GM21423 (cell line): ENCODE measurements around the gene TFAP2B.

Source experiments
- ATAC-seq: cut with Tn5 transposase; IDR thresholded peaks from one replicate; pipeline ENCODE4 v1.9.1; 2021; ENCODE audit warnings: mild to moderate bottlenecking, moderate library complexity; ENCODE audit not compliant: unreplicated experiment

TFAP2B gene

DNA sequence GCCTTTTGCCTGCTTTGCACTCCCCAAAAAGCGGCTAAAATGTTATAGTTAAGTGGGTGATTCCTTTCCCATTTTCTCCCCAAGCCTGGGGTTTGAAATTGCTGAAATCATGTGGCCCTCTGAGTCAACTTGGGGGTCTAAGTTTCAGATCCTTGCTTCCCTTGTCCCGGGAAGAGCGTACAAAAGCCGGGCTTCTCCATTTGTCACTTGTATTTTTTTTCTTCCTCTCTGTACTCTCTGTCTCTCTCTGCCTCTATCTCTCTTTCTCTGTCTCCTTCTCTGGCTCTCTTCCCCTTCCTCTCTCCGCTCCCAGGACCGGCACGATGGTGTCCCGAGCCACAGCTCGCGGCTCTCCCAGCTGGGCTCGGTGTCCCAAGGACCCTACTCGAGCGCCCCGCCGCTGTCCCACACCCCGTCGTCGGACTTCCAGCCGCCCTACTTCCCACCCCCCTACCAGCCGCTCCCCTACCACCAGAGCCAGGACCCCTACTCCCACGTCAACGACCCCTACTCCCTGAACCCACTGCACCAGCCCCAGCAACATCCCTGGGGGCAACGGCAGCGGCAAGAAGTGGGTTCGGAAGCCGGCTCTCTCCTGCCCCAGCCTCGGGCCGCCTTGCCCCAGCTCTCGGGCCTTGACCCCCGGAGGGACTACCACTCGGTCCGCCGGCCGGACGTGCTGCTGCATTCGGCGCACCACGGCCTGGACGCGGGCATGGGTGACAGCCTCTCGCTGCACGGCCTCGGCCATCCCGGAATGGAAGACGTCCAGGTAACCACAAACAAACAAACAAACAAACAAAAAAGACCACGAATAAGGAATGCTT, 4.6 kb downstream of the TFAP2B start:
- ATAC-seq, result no peak

DNA sequence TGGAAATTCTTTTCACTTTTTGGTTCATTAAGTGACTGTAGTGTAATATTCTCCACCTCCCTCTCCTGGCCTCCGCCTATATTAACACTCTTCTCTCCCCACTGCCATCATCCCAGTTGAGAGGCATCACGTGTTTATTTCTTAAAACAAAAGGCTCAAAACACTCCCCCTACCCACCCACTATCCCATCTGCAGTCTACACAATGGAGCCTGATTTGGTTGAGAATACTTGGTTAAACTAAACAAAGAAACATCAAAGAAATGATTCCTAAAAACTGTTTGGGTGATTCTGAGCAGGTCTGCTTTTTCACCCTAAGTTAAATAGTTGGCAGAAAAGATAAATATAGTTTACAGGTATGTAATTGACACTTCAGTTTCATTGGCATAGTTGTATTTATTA, 5.9 kb downstream of the TFAP2B start:
- no peak for ATAC-seq

DNA sequence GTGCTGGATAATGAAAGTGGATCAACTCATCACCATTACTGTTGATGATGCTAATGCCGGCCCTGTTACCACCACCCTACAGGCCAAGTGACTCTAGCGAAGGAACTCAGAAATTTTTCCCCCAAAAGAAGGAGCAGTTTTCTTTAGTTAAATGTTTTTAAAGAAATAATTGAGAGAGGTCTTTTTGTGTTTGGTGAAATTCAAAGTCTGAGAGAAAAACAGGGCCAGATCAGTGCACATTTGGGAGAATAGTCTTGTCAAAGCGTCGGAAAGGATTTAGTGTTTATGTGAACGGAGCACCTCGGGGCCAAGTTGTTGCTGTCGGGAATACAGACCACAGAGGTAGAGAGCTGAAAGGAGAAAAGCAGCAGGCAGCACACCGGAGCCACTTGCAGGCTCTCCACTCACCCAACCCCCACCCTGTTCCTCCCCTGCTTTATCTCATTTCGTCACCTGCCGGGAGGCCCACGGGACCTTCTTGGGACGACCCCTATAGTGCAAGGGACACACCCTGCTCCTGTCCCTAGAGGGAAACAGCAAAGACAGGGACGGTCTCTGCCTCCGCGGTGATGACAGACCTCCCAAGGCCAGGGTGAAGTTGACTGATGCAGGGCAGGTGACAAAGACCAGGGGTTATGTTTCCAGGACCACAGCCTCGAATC, 6.8 kb downstream of the TFAP2B start:
- ATAC-seq, result no peak

DNA sequence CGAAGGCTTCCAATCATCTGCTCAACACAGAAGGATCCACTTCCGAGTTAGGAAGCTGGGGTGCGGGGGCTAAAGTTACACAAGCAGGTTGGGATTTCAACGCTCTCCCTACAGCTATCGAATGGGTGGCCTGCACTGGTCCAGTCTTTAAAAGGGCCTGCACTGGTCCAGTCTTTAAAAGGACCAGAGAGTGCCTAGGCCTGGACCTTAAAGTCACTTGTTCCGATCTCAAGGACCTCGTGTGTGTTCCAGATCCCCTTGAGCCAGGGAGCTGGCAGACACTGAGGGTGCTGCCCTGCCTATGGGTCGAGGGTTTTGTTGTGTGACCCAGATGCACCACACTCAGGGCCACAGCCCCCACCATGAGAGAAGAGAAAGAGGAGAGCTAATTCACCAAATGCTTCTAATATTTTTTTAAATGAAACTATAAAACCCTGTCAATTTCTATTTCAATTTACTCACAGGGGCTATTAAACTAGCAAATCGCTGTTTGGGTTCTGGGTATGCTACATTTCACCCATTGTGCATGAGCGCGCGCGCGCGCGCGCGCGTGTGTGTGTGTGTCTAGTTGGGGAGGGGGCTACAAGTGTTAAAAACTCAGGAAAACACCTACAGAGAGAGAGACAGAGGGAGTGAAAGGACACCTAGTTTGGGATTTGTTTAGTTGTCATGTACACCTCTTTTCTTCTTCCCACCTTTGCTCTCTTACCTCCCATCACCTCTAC, 7.5 kb downstream of the TFAP2B start:
- no peak for ATAC-seq

DNA sequence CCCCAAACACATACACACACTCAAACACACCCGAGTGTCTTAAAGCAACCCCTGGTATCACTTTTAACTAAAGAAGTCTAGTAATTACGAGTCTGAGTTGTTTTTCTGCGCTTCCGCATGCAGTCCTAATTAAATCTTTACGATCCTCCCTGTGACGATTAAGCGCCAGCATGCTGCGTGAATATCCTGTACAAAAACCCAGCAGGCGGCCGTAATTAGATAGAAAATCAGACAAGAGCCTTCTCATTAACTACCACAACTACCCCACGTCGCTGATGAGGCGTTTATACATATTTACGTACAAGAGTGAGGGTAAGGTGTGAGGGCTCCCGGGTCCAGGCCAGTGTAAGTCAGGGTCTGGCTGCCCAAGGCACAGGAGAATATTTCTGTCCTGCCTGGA, 8.1 kb downstream of the TFAP2B start:
- ATAC-seq, result no peak

DNA sequence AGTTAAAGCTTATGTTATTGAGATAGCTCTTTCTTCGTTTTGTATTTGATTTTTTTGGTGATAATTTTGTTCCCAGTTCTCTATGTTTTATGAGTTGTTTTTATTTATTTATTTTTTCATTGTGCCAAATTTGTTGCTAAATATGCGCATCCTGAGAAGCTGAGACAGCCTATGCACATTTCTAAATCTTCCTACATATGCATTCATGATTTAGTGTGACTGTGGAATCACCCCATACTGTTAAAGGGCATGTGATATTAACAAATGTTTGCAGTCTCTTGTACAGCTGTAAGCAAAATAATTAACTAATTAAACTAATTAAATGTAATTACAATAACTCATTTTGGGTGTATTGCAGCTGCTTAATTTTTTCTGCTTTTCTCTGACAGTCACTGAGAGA, 10.4 kb downstream of the TFAP2B start:
- no peak for ATAC-seq

DNA sequence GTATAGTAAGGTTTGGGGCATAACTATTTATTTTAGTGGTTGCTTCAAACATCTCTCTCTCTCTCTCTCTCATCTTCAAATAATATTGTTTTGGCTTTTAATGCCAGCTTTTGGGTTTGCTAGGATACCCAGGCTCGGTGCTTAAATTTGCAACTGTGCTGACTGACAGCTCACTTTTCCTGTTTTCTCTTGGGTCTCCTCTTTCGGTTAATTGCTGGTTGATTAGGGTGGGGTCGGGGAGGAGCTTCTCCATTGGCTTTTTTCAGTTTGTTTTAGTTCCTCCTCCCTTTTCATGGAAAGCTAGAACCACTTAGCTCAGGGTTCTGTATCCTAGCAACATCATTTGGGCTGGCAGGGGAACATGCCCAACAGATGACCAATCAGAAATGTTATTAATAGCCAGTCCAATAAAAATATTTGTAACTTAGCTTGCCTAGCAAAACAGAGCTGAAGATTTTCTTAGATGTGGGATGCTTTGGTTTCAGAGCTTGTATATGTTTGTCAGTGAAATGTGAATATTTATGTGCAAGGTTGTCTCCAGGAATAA, 11.3 kb downstream of the TFAP2B start:
- no peak for ATAC-seq

DNA sequence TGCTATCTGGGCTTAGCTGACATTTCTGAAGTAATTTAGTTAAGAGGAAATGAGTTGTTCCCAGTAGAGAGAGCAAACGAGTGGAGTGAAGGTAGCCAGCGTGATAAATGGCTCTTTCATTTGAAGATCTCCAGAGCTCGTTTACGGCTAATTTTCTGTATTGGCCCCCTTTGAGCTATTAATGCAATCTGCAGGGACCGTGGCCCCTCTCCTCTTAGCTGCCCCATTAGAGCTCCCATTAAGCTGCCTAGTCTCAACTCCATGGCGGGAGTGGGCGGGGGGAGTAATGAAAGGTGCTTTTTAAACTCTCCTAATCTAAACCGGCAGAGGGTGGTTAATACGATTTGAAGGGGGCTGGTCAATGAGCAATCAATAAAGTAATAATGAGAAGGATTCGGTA, 12.5 kb downstream of the TFAP2B start:
- ATAC-seq, result no peak

DNA sequence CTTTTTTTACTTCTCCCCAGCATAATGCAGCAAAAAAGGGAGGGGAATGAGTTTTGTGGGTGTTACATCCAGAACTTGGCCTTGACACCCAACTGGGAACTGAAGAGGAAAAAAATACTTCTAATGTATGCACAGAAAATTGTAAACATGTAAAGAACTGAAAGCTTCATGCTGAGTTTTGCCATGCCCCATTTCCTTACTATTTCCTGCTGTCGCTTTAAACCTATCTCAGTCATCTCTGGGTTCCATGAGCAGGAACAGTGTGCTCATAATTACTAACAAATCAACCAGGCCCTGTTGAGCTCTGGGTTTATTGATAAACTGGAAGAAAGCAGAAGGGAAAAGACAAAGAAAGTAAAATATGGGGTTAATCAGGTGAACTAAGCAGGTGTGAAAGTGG, 14.2 kb downstream of the TFAP2B start:
- ATAC-seq, result no peak

DNA sequence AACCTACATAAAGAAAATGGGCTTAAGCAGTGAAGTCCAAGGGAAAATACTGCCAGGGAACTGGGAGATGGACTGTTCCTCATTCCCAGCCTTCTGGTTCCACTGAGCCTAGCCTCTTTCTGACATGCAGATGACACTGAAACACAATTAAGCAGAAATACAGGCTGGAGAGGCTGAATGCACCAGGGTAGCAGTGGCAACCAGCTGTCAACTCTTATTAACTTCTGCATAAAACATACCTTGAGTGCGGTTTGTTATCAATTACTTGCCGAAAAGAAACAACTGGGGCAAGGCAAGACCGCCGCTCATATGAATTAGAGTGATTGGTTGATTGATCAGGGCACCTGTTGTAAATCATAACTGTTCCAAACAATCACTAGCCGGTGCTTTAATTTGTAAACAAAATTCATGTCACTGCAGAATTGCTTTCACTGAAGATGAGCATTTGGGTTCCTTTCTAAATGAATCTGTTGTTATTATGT, 16.3 kb downstream of the TFAP2B start:
- no peak for ATAC-seq

DNA sequence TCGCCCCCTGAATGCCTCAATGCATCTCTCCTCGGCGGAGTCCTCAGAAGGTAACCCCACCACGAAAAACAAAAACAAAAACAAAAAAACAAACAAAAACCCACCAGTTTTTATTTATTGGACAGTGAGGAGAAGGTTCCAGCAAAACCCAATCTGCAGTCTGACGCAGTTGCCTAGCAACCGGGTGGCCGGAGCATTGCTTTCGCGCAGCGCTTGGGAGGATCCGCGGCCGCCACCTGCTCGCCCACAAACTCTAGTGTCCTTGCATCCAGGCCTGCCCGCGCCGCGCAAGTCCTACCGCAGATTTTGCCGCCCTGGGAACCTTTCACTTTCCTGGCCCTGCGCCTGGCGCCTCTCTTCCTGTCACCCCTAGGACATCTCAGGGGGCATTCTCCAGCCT, 17.6 kb downstream of the TFAP2B start:
- no peak for ATAC-seq

DNA sequence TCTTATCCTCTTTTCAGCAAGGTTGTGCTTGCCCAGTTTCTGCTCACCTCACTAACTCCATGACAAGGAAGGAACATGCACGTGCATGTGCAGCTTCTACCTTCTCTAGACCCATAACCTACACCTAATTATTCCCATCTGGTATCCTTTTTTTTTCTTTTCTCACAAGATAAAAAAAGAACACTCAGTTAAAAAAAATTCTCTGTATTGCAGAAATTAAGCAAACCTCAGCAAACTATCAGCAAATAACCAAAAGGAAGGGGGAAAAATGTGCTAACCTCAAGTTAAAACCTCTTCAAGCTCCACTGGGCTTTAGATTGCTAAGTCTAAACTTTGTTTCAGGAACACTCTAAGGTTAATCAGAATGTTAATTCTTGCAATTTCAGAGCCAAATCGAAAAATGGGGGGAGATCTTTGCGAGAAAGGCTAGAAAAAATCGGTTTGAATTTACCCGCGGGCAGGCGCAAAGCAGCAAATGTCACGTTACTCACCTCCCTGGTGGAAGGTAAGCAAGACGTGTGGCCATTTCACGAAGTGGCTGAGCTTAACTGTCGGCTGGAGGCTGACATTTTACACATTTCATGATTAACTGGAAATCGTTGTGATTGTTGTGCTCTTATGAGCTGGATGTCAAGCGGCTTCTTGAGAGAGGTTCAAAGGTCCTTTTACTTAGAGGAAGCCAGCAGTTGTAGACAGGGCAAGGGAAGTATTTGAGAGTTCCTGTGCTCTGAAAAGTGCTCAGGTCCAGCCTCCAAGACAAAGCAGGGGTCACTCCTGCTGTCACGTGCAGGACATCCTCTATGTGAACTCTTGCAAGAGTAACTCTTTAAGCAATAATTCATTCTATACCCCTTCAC, 19.1 kb downstream of the TFAP2B start:
- no peak for ATAC-seq

DNA sequence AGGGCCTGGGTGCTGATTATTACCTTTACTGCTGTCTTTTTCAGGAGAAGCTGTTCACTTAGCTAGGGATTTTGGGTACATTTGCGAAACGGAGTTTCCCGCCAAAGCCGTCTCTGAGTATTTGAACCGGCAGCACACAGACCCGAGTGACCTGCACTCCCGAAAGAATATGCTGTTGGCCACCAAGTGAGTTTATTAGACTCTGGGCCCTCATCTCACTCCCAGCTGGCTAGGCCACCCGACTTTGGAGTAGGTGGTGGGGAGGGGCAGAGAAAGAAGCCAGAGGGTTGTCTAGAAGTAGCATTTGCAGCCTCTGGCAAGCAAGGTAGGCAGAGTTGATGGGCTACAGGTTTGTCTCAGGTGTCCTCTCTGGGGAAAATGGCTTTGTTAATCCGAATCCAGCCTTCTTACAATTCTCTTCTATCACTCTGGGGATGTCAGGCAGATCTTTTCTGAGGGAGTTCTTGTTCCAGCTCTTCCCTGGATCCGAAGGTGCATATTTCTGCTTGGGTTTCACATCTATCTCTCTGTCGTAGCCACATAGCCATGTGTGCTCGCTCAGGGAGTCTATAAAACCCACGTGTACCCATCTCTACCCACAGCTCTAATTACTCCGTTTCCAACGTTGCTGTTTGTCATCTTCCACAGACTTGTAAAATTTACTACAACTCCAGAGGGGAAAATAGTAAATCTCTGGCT, 21.6 kb downstream of the TFAP2B start:
- ATAC-seq, result no peak

DNA sequence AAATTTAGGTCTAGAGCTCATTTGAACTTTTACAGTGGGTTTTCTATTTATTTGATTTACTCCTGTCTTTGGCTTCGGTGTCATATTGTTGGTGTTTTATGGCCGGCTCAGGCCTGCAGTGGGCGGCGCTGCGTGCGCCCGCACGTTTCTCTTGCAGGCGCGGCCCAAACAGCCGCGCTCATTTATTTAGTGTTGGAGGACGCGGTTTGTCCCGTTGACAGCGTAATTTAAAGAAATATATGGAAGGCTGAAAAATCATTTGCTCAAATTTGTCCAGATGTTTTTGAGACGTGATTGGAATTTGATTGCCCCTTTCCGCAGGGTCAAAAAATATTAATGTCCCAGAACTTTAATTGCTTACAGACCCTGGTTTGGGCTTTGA, 22.1 kb downstream of the TFAP2B start:
- ATAC-seq, result no peak

DNA sequence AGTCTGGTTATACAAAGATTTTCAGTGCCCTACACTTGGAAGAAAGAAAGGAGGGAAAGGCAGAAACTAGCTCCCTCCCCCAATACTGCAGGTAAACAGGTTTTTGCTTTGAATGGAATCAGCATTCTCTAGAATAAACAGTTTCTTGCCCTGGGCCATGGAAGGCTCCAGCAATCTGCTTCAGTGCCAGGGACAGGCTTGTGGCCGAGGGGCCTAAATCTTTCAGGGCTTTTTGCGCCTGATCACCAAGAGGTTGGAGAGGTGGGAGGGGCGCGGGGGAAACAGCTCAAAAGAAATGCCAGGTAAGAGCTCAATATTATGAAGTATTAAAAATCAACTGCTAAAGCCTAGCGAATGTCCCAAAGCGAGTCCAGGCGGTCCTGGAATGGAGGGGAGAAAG, 23.8 kb downstream of the TFAP2B start:
- ATAC-seq, result no peak

DNA sequence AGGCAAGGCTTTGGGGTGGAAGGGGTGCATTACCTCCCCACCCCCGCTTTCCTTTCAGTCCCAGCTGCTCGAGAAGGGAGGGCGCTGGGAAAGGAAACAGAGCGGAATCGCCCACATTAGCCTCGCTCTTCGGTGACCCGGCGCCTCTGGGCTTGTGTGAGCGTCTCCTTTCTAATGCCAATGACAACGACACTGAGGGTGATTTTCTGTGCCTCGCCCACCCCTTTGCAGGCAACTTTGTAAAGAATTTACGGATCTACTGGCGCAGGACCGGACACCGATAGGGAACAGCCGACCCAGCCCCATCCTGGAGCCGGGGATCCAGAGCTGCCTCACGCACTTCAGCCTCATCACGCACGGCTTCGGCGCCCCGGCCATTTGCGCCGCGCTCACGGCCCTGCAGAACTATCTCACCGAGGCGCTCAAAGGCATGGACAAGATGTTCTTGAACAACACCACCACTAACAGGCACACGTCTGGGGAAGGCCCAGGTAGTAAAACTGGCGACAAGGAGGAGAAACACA, 24.3 kb downstream of the TFAP2B start:
- ATAC-seq, result no peak

DNA sequence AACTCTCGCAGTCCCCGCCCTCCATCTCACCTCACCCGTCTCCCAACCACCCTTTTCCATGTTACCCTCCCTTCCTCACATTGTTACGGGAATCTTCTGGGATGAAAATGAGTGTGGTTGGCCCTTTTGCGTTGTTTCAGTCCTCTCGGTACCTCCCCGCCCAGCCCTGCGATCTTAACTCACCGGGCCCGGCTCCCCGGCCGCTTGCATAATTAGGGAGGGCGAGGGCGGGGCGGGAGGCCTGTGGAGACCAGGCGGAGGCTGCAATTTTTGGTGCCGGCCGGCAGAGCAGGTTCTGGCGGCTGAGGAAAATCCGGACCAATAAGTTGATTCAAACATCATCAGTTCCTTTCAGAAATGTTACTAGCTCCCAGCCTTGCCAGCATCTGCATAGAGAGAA, 25.2 kb downstream of the TFAP2B start:
- ATAC-seq, result no peak

DNA sequence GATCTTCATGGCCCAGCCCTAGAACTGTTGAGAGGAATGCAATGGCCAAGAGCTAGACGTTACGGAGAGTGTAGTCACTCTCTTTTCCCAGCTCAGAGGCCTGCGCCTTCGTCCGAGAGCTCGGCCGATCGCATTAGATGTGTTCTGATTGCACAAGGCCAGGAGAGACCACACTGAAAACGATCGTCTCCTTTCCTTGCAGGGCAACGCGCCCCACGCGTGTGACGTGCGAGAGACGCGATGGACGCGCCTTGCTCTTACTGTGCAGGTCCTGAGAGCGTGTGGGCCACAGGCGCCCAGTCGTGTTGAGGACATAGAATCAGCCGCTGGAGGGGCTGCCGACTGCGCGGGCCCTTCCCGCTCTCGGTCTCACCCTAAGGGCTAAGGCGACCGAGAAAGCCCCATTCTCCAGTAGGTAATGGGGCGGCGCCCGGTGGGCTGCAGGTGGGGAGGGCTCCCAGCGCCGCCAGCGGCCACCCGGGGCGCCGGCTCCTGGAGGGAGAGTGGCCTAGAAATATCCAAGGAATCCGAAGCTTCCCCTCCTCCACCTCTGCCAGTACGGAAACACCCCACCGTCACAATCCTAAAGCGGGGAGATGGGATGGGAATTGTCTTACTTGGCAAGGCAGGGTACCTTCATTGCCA, 26.9 kb downstream of the TFAP2B start:
- ATAC-seq, result no peak

DNA sequence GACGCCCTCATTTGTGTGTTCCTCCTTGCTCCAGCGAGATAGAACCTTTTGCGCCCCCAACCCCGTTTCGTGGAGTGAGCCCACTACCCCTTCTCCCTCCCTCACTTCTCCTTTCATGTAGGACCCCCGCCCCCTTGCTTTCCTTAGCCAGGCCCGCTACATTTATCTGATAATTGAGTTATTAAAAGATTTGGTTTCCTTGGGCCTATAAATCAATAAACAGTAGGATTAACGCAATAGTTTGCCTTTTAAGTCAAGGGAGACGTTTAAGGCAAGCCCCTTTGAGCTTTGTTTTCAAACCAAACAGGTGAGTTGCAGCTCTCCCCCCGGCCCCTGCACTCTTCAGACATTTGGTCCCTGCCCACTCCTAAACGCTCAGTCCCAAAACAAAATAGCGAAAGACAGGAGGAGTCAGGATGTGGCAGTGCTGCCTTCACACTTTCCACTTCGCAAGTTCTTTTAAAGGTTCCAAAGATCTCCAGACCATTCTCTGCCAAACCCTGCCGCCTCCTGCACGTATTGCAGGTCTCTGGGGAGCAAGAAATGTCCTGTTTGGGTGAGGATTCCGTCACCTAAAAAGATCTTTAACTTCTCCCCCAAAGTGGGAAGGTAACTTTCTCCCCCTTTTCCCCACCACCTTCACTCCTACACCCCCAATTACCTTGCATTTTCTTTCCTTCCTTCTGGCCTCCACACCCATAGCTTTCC, 27.6 kb downstream of the TFAP2B start:
- ATAC-seq, result no peak
